ENCODE results near the gene CLIC5.

Gene CLIC5

DNA sequence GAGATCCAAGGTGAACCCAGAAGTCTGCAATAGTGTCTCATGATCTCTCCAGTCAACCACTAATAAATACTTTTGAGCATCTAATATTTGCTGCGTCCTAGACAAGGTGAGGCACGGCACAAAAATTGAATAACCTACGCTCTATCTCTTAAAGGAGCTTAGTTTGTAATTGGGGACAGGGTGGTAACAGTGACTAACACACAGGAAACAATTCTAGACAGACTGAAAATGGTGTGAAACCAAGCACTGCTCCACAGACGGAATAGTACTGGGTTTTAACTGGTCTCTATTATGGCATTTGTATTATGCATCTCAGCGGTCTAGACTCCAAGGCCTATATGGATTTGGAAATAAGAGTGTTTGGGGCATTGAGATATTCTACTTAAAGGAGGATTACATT lies 120.1 kb downstream of the CLIC5 start:
- DNase-seq (ENCODE audit: low spot score): no peak

- DNase-seq (ENCODE audit: low spot score): no peak
Measured at GRCh38 chr6:45892696-45893245, 122.9 kb downstream of the CLIC5 start.

GRCh38 chr6:45892196-45892595 lies 123.5 kb downstream of the CLIC5 start:
- DNase-seq (ENCODE audit: low spot score): no peak

DNA sequence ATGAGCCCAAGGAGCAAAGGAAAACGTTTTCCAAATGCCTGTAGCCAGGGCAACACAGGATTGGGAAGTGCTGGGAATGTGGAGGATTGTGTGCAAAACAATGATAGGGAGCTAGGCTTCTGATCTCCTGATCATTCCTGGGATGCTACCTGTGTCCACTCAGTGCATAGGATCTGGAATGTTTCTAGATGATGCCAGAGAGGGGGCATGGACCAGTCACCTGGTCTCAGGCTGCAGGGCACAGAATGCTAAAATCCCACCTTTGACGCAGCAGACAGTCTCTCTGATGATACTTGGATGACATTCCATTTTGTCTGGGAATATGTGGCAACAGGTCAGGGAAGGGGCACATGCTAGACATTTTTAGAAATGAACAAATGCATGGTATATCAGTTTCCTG lies 128.9 kb downstream of the CLIC5 start:
- no peak for DNase-seq (ENCODE audit: low spot score)

DNA sequence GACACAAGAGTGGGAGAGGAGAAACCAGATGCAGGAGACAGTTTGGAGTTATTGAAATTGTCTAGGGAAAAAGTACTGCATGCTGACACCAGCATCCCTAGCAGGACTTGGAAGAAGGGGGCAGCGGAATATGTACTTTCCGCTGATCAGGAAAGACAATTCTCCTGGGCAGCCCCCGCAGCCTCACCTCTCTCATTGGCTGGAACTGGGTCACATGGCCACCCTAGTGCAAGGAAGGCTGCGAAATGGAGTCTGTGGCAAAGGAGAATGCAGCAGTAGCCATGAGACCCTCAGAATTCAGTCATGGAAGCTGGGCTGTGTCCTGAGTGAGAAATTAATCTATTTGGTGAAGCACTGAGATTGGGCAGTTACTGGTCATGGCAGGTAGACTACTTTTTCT lies 131.3 kb downstream of the CLIC5 start:
- no peak for DNase-seq (ENCODE audit: low spot score)

GRCh38 chr6:45882671-45883070 lies 133.0 kb downstream of the CLIC5 start:
- DNase-seq (ENCODE audit: low spot score): no peak

GRCh38 chr6:45881705-45882467 lies 133.8 kb downstream of the CLIC5 start:
- DNase-seq (ENCODE audit: low spot score): no peak

DNA sequence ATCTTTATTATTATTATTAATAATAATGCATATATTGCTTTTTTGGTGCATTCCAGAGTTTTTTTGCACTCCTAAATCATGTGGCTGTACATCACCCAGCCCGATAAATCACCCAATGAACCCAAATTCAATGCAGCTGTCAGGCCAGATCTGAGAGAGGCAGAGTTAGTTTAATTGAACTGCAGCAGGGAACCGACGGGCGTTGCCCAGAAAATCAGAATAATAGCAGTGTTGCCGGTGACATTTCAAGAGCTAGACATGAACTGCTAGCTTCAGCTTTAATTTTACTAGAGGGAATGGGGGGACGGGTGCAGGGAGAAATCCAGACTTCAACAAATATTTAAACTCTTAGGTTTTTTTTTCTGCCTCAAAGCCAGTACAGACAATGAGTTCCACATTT lies 135.0 kb downstream of the CLIC5 start:
- no peak for DNase-seq (ENCODE audit: low spot score)

- no peak for DNase-seq (ENCODE audit: low spot score)
Measured at GRCh38 chr6:45880159-45880558, 135.5 kb downstream of the CLIC5 start.

DNA sequence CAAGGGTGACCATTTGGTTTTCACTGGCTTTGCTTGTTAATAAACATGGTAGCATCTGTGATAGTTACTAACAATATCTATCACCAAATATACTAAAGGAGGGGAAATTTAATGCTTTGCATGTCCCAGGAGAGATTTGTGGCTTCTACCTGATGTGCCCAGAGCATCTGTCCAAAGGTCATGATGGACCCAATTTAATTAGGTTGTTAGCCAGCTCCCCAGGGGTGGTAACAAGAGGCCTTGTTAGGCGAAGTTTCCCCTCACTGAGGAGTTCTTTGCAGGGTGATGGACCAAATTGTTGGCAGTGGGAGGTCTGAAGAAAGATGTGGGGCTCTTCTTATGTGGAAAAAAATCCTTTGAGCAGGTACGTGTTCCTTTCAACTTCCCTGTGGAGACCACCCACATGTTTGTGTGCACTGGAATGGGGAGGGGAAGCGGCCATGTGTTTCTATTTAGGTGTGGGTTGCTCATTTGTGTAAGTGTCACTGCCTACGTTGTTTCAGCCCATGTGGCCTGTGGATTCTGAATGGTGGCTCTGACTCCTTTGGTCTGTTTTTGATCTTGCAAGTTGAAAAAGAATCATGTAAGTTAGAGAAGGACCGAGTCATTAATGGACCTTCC lies 137.6 kb downstream of the CLIC5 start:
- no peak for DNase-seq (ENCODE audit: low spot score)

GRCh38 chr6:45872827-45873365 lies 142.8 kb downstream of the CLIC5 start:
- DNase-seq (ENCODE audit: low spot score): no peak

DNA sequence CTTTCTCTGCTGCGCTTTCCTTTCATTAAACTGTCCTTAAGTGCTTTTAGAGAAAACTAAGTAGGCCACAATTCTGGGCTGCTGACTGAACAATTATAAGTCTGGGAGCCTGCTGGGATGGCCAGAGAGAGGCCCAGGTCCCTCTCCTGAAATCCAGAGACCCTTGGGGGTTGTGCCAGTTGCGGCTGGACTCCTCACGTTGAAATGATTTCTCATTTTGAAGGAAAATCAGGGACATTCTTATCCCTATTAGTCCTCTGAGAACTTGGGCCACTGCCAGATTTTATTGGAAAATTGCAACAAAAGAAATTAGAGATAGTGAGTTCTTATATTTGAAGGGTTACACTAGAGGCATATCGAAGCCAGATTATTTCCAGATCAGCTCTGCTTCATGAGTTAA lies 145.1 kb downstream of the CLIC5 start:
- DNase-seq (ENCODE audit: low spot score): no peak

DNA sequence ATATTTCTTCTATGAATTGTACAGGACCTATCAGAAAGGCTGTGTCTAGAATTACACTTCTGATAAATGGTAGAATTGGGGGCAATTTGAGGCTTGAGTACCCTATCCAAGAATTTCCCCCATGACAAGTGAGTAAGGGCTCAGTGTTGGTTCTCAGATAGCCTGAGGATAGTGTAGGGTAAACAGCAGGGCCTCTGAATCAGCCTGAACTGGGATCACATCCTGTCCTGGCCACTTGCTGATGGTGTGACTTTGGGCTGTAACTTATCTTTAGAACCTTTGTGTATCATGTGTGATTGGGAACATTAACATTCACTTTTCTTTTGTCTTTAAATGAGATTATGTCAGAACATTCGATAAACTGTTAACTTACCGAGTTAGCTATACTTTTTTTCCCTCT lies 151.0 kb downstream of the CLIC5 start:
- no peak for DNase-seq (ENCODE audit: low spot score)

- DNase-seq (ENCODE audit: low spot score): no peak
Measured at GRCh38 chr6:45858691-45859090, 157.0 kb downstream of the CLIC5 start.

DNA sequence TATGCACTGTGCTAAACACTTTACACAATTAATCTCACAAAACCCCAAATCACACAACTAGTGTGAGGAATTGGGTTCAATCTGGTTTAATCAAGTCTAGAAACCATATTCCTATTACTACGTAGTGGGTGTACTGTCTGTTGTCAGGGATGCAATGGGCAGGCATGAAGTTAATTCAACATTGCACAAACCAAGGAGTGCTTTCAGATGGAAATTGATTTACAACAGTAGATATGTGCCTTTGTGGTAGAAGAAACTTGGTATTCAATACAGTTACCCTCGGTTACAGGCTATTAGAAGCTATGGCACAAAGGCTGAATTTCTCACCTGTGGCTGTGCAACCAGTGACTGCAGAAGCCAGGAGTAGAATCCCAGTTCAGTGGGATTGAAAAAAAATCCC lies 157.8 kb downstream of the CLIC5 start:
- no peak for DNase-seq (ENCODE audit: low spot score)

- no peak for DNase-seq (ENCODE audit: low spot score)
Measured at GRCh38 chr6:45855642-45856394, 159.8 kb downstream of the CLIC5 start.

- no peak for DNase-seq (ENCODE audit: low spot score)
Measured at GRCh38 chr6:45854149-45854742, 161.4 kb downstream of the CLIC5 start.

GRCh38 chr6:45851034-45851400 lies 164.6 kb downstream of the CLIC5 start:
- no peak for DNase-seq (ENCODE audit: low spot score)

DNA sequence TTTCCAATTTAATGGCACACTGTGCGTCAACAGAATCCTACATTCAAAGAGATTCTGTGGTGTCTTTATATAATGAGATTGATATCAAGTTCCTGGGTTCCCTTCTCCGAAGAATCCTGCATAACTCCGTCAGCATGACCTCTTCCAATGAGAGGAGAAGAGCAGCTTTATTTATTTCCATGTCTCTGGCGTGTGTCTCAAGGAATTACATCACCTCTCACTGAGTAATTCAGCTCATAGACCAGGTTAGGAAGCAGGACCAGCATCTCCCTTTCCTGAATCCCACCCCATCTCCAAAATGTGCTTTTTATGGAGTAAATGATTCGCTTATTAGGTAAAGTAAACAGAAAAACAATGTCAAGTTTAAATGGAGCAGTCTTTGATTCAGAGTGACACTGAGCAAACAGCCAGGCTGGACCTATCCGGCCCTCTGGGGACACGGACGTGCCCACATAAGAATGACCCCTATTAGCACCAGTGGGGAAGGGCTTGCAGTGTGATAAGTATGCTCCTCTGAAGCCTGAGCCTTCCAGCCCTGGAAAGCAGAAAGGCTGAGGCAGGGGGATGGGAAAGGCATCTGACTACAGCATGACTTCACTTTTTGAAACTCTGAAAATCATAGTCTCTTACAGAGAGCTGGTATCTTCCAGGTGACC lies 165.2 kb downstream of the CLIC5 start:
- DNase-seq (ENCODE audit: low spot score): no peak

- no peak for DNase-seq (ENCODE audit: low spot score)
Measured at GRCh38 chr6:45845567-45845966, 170.1 kb downstream of the CLIC5 start.

DNA sequence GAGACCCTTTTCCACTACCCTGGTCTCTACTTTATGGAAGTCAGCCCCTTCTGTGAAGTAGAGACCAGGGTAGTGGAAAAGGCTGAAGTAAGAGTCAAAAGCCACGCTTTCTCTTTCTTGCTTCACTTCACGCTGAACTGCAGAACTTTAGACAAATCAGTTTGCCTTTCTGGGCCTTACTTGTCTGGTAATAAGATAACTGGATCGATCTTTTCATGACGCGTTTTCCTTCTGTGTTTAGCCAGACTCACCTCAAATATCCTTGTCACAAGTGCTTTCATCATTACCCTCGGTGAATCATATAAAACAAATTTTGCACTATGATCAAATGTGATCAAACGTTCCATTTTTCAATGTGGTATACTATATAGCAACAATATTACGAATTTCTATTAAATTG lies 170.7 kb downstream of the CLIC5 start:
- no peak for DNase-seq (ENCODE audit: low spot score)

Measured in NAMALWA (cell line).